ENCODE data around the gene CGB8.
A peak's percentile ranks its signal among the peaks of the same experiment; 100 is the strongest.
"Not testable (repeated sequence)": the region's sequence is repeated elsewhere in the genome, so short reads cannot be mapped to it uniquely, and the experiment has no call there.

CGB8 gene

DNA sequence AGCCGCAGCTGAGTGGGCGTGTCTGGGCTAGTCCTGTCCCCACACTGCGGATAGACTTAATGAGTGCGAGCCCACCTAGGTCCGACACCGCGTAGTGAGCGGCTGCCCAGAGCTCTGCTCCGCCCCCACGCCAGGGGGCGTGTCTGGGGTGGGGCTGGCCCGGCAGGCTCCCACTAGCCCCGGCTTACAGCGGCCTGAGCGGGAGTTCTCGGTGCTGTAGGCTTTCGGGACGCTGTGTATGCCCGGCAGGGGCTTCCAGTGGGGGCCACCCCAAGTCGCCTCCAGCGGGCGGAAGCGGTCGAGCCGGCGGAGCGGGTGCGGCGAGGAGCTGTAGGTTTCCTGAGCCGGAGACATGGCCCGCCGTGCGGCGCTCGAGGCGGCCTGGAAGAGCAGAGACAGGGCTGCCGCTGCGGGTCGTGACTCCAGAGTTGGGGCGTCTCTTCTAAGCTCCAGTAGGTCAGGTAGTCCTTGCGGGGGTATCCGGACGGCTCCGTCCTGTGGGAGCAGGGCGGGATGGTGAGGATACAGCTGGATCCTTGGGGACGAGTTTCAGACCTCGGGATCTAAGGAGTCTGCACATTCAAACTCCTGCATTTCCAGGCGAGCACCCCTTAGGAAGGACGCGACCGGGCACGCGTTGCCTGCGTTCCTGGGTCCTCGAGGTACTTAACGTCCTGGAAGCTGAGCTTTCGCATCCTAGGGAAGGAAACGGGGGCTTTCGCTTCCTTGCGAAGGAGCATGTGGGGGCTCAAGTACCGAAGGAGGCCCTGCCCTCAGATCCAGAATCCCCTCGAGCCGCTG lies 7.4 kb upstream of the CGB8 start:
- DNase-seq (ENCODE audit: extremely low spot score), result peak; percentile 77
- CTCF ChIA-PET, result interaction anchor here (0.8 to 1.2 kb wide), 4 partner anchors 17 to 63 kb away, joined by 3 to 5 read pairs (median 3); partner anchors contain the start of genes GYS1 and RUVBL2
- POLR2A ChIA-PET, result interaction anchor here (1.0 to 1.4 kb wide), 5 partner anchors 9 to 64 kb away, joined by 3 to 6 read pairs (median 4); partner anchors contain the start of genes GYS1, NTF4 and RUVBL2
- TF ChIP-seq SP1 (IDR thresholded peaks at IDR 0.05), result peak; percentile 42; the same call in 1 of the 2 replicates
- peak; percentile 58 for TF ChIP-seq L3MBTL2 (conservative IDR thresholded peaks at IDR 0.05)
- no peak for TF ChIP-seq FOXA1 (IDR thresholded peaks at IDR 0.05)

DNA sequence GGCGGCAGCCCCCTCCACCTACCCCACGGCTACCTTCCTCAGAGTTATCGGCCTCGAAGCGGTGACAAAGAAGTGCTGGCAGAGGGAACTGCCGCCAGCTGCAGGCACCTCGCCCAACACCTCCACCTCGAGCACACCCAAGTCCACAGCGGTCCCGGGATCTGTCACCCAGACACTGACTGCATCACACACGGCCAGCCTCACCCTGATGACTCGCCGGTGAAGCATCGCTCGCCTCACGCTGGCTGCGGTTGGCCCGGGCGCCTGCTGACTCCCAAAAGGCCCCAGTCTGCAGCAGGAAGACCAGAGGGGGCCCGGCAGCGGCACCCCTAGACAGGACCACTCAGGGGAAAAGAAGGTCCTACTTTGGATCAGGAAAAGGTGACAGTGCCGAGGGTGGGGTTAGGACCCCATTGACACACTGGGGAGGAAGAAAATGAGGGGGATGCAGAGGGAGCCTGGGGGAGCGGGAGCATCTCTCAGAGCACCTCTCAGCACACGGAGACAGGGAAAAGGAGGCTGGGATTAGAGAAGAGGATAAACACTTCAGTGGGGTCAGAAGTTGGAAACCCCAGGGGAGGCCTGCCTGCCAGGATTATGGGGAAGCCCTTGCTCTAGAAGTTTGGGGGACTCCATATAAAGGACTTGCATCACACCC lies 1.6 kb upstream of the CGB8 start:
- POLR2A ChIA-PET; DNase-seq (ENCODE audit: extremely low spot score); CTCF ChIA-PET: not testable (repeated sequence)

DNA sequence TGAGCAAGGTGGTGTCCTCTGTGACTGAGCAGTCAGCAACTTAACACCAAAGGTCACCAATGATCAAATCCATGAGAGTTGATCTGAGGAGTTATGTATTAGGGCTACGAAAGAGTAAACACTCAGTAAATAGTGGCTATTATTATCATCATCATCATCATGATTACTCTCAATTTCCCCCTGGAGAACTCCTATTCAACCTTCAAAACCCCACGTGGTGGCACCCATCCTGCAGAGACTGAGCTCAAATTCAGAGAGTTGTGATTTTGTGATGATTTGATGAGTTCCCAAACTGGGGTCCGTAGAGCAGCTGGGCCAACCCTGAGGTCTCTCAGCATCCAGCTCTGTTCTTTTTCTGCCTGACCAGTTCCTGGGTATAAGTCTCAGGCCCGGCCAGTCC lies 923 bp upstream of the CGB8 start:
- POLR2A ChIA-PET, CTCF ChIA-PET: not testable (repeated sequence)

DNA sequence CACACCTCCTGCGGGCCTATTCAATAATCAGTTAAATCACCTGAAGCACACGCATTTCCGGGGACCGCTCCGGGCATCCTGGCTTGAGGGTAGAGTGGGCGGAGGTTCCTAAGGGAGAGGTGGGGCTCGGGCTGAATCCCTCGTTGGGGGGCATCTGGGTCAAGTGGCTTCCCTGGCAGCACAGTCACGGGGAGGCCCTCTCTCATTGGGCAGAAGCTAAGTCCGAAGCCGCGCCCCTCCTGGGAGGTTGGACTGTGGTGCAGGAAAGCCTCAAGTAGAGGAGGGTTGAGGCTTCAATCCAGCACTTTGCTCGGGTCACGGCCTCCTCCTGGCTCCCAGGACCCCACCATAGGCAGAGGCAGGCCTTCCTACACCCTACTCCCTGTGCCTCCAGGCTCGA lies 5.4 kb downstream of the CGB8 start, which contains the start of gene CGB5:
TSS of gene CGB5 (plus strand) at position 301 of the 400 bp plus-strand sequence. CDS start 362 bp downstream, outside the sequence.
- POLR2A ChIA-PET; CTCF ChIA-PET; DNase-seq (ENCODE audit: extremely low spot score): not testable (repeated sequence)

More for the DNA sequence above, 923 bp upstream of the CGB8 start:
- not testable (repeated sequence) for DNase-seq (ENCODE audit: extremely low spot score)

DNA sequence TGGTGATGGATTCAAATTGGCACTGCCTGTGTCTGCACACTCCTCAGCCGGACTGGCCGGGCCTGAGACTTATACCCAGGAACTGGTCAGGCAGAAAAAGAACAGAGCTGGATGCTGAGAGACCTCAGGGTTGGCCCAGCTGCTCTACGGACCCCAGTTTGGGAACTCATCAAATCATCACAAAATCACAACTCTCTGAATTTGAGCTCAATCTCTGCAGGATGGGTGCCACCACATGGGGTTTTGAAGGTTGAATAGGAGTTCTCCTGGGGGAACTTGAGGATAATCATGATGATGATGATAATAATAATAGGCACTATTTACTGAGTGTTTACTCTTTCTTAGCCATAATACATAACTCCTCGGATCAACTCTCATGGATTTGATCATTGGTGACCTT lies 6.2 kb downstream of the CGB8 start:
- DNase-seq (ENCODE audit: extremely low spot score); POLR2A ChIA-PET; CTCF ChIA-PET: not testable (repeated sequence)

DNA sequence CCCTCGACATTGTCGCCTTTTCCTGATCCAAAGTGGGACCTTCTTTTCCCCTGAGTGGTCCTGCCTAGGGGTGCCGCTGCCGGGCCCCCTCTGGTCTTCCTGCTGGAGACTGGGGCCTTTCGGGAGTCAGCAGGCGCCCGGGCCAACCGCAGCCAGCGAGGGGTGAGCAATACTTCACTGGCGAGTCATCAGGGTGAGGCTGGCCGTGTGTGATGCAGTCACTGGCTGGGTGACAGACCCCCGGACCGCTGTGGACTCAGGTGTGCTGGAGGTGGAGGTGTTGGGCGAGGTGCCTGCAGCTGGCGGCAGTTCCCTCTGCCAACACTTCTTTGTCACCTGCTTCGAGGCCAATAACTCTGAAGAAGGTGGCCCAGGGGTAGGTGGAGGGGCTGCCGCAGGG lies 6.7 kb downstream of the CGB8 start:
- no peak for TF ChIP-seq BHLHE40 (IDR thresholded peaks at IDR 0.05; ENCODE audit: borderline replicate concordance)
- TF ChIP-seq FOXA1 (IDR thresholded peaks at IDR 0.05), result no peak
- TF ChIP-seq LEF1 (IDR thresholded peaks at IDR 0.05; ENCODE audit: borderline replicate concordance), result no peak
- ChIA-PET CTCF (no interaction called here), POLR2A (no interaction called here)
- DNase-seq (ENCODE audit: extremely low spot score), result no peak

DNA sequence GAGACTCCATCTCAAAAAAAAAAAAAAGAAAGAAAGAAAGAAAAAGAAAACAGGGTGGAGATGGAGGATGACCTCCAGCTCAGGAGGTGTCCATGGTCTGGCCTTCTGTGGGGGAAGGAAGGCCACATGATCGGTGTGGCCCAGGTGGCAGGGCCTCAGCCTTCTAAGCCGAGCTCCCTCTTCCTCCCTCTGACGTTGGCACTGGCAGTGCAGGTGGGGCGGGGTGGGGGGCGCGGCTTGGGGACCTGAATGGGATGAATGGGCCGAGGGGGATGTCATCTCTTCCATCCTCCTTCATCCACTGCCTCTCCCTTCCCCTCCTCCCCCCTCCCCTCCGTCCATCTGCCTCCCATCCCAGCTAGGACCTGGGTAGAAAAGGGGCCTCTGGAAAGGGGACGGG lies 9.2 kb downstream of the CGB8 start:
- POLR2A ChIA-PET; DNase-seq (ENCODE audit: extremely low spot score): not testable (repeated sequence)
- CTCF ChIA-PET, result interaction anchor here (0.6 kb wide), 1 partner anchor 639 kb away, joined by 5 read pairs; no protein-coding TSS in a partner anchor

DNA sequence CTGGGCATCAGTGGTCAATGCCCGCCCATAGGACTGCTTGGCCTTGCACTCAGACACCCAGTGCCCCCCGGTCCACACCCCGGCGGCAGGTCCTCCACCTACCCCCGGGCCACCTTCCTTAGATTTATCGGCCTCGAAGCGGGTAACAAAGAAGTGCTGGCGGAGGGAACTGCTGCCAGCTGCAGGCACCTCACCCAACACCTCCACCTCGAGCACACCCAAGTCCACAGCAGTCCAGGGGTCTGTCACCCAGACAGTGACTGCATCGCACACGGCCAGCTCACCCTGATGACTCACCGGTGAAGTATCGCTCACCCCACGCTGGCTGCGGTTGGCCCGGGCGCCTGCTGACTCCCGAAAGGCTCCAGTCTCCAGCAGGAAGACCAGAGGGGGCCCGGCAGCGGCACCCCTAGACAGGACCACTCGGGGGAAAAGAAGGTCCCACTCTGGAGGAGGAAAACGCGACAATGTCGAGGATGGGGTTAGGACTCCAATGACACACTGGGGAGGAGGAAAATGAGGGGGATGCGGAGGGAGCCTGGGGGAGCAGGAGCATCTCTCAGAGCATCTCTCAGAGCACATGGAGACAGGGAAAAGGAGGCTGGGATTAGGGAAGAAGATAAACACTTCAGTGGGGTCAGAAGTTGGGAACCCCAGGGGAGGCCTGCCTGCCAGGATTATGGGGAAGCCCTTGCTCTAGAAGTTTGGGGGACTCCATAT lies 10.2 kb downstream of the CGB8 start:
- POLR2A ChIA-PET; DNase-seq (ENCODE audit: extremely low spot score): not testable (repeated sequence)
- CTCF ChIA-PET, result interaction anchor here (1.1 kb wide), 1 partner anchor 18 kb away, joined by 3 read pairs; no protein-coding TSS in a partner anchor

DNA sequence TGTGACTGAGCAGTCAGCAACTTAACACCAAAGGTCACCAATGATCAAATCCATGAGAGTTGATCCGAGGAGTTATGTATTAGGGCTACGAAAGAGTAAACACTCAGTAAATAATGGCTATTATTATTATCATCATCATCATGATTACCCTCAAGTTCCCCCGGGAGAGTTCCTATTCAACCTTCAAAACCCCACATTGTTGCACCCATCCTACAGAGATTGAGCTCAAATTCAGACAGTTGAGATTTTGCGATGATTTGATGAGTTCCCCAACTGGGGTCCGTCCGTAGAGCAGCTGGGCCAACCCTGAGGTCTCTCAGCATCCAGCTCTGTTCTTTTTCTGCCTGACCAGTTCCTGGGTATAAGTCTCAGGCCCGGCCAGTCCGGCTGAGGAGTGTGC lies 10.8 kb downstream of the CGB8 start:
- DNase-seq (ENCODE audit: extremely low spot score); POLR2A ChIA-PET: not testable (repeated sequence)
- CTCF ChIA-PET, result interaction anchor here (1.1 kb wide), 1 partner anchor 18 kb away, joined by 3 read pairs; no protein-coding TSS in a partner anchor

DNA sequence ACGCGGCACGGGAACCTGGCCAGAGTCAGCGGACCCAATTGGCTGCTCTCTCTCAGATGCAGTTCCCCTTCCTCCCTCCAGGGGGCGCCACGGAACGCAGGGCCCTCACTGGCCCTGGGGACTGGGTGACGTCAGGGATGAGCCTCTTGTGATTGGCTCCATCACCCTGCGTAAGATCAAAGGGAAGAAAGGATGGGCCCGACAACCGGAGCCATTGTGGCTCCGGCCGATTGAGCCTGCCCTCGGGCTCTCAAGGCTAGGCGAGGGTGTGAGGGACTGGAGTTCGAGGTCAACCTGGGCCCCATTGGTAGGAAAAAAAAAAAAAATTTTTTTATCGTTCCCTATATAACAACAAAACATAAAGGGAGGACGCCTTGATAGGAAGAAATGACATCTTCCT lies 12.1 kb downstream of the CGB8 start, which contains the start of gene CGB1:
TSS of gene CGB1 (minus strand) at position 81 of the 400 bp plus-strand sequence. CDS start 184 bp downstream, outside the sequence.
- DNase-seq (ENCODE audit: extremely low spot score), result peak; percentile 53
- CTCF ChIA-PET, POLR2A ChIA-PET: not testable (repeated sequence)

DNA sequence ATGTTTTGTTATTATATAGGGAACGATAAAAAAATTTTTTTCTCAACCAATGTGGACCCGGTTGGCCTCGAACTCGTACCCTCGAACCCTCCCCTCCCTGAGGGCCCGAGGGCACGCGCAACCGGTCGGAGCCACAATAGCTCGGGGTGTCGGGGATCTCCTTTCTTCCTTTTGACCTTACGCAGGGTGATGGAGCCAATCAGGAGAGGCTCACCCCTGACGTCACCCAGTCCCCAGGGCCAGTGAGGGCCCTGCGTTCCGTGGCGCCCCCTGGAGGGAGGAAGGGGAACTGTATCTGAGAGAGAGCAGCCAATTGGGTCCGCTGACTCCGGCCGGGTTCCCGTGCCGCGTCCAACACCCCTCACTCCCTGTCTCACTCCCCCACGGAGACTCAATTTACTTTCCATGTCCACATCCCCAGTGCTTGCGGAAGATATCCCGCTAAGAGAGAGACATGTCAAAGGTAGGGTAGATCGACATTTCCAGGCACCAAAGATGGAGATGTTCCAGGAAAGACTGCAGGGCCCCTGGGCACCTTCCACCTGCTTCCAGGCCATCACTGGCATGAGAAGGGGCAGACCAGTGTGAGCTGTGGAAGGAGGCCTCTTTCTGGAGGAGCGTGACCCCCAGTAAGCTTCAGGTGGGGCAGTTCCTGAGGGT lies 17.1 kb downstream of the CGB8 start, which contains the start of gene CGB2:
TSS of gene CGB2 (plus strand) at position 249 of the 660 bp plus-strand sequence. CDS start at position 455, 206 bp downstream.
- POLR2A ChIA-PET; DNase-seq (ENCODE audit: extremely low spot score): not testable (repeated sequence)
- CTCF ChIA-PET, result interaction anchor here (0.6 kb wide), 1 partner anchor 162 kb away, joined by 4 read pairs; no protein-coding TSS in a partner anchor

DNA sequence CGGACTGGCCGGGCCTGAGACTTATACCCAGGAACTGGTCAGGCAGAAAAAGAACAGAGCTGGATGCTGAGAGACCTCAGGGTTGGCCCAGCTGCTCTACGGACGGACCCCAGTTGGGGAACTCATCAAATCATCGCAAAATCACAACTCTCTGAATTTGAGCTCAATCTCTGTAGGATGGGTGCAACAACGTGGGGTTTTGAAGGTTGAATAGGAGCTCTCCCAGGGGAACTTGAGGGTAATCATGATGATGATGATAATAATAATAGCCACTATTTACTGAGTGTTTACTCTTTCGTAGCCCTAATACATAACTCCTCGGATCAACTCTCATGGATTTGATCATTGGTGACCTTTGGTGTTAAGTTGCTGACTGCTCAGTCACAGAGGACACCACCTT lies 18.6 kb downstream of the CGB8 start:
- POLR2A ChIA-PET; CTCF ChIA-PET; DNase-seq (ENCODE audit: extremely low spot score): not testable (repeated sequence)

DNA sequence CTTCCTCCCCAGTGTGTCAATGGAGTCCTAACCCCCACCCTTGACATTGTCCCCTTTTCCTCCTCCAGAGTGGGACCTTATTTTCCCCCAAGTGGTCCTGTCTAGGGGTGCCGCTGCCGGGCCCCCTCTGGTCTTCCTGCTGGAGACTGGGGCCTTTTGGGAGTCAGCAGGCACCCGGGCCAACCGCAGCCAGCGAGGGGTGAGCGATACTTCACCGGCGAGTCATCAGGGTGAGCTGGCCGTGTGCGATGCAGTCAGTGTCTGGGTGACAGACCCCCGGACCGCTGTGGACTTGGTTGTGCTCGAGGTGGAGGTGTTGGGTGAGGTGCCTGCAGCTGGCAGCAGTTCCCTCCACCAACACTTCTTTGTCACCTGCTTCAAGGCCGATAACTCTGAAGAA lies 19.2 kb downstream of the CGB8 start:
- DNase-seq (ENCODE audit: extremely low spot score); CTCF ChIA-PET; POLR2A ChIA-PET: not testable (repeated sequence)

DNA sequence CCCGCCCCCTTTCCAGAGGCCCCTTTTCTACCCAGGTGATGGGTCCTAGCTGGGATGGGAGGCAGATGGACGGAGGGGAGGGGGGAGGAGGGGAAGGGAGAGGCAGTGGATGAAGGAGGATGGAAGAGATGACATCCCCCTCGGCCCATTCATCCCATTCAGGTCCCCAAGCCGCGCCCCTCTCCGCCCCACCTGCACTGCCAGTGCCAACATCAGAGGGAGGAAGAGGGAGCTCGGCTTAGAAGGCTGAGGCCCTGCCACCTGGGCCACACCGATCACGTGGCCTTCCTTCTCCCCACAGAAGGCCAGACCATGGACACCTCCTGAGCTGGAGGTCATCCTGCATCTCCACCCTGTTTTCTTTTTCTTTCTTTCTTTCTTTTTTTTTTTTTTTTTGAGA lies 20.2 kb downstream of the CGB8 start:
- POLR2A ChIA-PET; CTCF ChIA-PET; DNase-seq (ENCODE audit: extremely low spot score): not testable (repeated sequence)

DNA sequence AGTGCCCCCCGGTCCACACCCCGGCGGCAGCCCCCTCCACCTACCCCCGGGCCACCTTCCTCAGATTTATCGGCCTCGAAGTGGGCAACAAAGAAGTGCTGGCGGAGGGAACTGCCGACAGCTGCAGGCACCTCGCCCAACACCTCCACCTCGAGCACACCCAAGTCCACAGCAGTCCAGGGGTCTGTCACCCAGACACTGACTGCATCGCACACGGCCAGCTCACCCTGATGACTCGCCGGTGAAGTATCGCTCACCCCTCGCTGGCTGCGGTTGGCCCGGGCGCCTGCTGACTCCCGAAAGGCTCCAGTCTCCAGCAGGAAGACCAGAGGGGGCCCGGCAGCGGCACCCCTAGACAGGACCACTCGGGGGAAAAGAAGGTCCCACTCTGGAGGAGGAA lies 23.3 kb downstream of the CGB8 start:
- CTCF ChIA-PET; DNase-seq (ENCODE audit: extremely low spot score); POLR2A ChIA-PET: not testable (repeated sequence)

DNA sequence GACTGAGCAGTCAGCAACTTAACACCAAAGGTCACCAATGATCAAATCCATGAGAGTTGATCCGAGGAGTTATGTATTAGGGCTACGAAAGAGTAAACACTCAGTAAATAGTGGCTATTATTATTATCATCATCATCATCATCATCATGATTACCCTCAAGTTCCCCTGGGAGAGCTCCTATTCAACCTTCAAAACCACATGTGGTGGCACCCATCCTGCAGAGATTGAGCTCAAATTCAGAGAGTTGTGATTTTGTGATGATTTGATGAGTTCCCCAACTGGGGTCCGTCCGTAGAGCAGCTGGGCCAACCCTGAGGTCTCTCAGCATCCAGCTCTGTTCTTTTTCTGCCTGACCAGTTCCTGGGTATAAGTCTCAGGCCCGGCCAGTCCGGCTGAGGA lies 23.8 kb downstream of the CGB8 start:
- DNase-seq (ENCODE audit: extremely low spot score); POLR2A ChIA-PET; CTCF ChIA-PET: not testable (repeated sequence)

DNA sequence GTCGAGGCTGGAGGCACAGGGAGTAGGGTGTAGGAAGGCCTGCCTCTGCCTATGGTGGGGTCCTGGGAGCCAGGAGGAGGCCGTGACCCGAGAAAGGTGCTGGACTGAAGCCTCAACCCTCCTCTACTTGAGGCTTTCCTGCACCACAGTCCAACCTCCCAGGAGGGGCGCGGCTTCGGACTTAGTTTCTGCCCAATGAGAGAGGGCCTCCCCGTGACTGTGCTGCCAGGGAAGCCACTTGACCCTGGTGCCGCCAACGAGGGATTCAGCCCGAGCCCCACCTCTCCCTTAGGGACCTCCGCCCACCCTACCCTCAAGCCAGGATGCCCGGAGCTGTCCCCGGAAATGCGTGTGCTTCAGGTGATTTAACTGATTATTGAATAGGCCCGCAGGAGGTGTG lies 24.7 kb downstream of the CGB8 start, which contains the start of gene CGB3:
TSS of gene CGB3 (minus strand) at position 101 of the 400 bp plus-strand sequence. CDS start 362 bp downstream, outside the sequence.
- CTCF ChIA-PET; POLR2A ChIA-PET; DNase-seq (ENCODE audit: extremely low spot score): not testable (repeated sequence)

All from HEK293T (cell line).